SK-N-SH (cell line): ENCODE data around the gene PCSK2. TPM values are rescaled to one million over a fixed set of nuclear protein-coding genes. Genes with fewer than 3 reads are reported as not detected.

Source experiments
- CTCF ChIA-PET: fragments of 300-600, 350-600 bp; formaldehyde crosslinking; extraction: SDS; loops from one replicate; lab custom pipeline; 2021; lab: Yijun Ruan, JAX
- POLR2A ChIA-PET: fragments of 350-600 bp; sonication (Branson Sonifier 250); formaldehyde crosslinking; extraction: SDS; loops from one replicate; lab custom pipeline; 2020; ENCODE audit warnings: antibody characterized with exemption, inconsistent platforms; lab: Yijun Ruan, JAX
- DNase-seq: peaks from one replicate; pipeline ENCODE4 v3.0.0; 2012
- H2AFZ ChIP-seq: fragments of 200-600 bp; sonication (generic); 2 replicates; pipeline ENCODE4 v1.8.1; 2016; ENCODE audit warnings: antibody characterized with exemption, mild to moderate bottlenecking, low read depth
- H3F3A ChIP-seq: fragments of 200-600 bp; sonication (generic); replicated peaks from 2 replicates; pipeline ENCODE3; 2016; ENCODE audit warnings: antibody characterized with exemption, mild to moderate bottlenecking; ENCODE audit not compliant: insufficient read depth
- H3K27ac ChIP-seq, 2 experiments: fragments of 200-500 bp in 1 of 2; fragments of 200-600 bp in 1 of 2; sonication (Bioruptor generic) in 1 of 2; sonication (generic), shearing (Covaris generic) in 1 of 2; 2 replicates each; pipeline versions ENCODE4 v1.5.1 to v1.6.1; 2014 to 2016; ENCODE audit warnings: low read depth in 2 of 2, inconsistent platforms in 1 of 2, low read length in 1 of 2, mild to moderate bottlenecking in 1 of 2, mixed read lengths in 1 of 2
- H3K27me3 ChIP-seq: fragments of 200-600 bp; sonication (generic), shearing (Covaris generic); 2 replicates; pipeline ENCODE4 v1.6.1; 2016; ENCODE audit warnings: mixed run types; ENCODE audit not compliant: insufficient read depth
- H3K36me3 ChIP-seq, 2 experiments: fragments of 200-500 bp in 1 of 2; fragments of 200-600 bp in 1 of 2; sonication (Bioruptor generic) in 1 of 2; sonication (generic) in 1 of 2; replicated peaks in 1 of 2; 2 replicates each; pipeline versions ENCODE3 to v1.5.1; 2014 to 2016; ENCODE audit warnings: low read length in 1 of 2, mild to moderate bottlenecking in 1 of 2; ENCODE audit not compliant: insufficient read depth in 2 of 2, control insufficient read depth in 1 of 2
- H3K4me1 ChIP-seq, 2 experiments: fragments of 200-500 bp in 1 of 2; fragments of 200-600 bp in 1 of 2; sonication (Bioruptor generic) in 1 of 2; sonication (generic), shearing (Covaris generic) in 1 of 2; 2 replicates each; pipeline versions ENCODE4 v1.5.1 to v1.6.1; 2014 to 2016; ENCODE audit warnings: low read depth in 1 of 2, low read length in 1 of 2, mixed run types in 1 of 2; ENCODE audit not compliant: insufficient read depth in 2 of 2, control insufficient read depth in 1 of 2
- H3K4me2 ChIP-seq: fragments of 200-600 bp; sonication (generic), shearing (Covaris generic); 2 replicates; pipeline ENCODE4 v1.6.1; 2017; ENCODE audit warnings: mixed run types
- H3K4me3 ChIP-seq, 2 experiments: fragments of 200-500 bp in 1 of 2; fragments of 200-600 bp in 1 of 2; sonication (Bioruptor generic) in 1 of 2; sonication (generic), shearing (Covaris generic) in 1 of 2; 2 replicates each; pipeline versions ENCODE4 v1.5.1 to v1.8.1; 2014 to 2016; ENCODE audit warnings: low read depth in 2 of 2, inconsistent platforms in 1 of 2, low read length in 1 of 2, mild to moderate bottlenecking in 1 of 2, mixed read lengths in 1 of 2, moderate library complexity in 1 of 2
- H3K79me2 ChIP-seq: fragments of 200-600 bp; sonication (generic); 2 replicates; pipeline ENCODE4 v1.8.1; 2017; ENCODE audit warnings: mild to moderate bottlenecking; ENCODE audit not compliant: insufficient read depth
- H3K9ac ChIP-seq: fragments of 200-600 bp; sonication (generic); 2 replicates; pipeline ENCODE4 v1.6.1; 2017; ENCODE audit warnings: mixed run types
- H3K9me2 ChIP-seq: fragments of 200-600 bp; sonication (generic); 2 replicates; pipeline ENCODE4 v1.6.1; 2017; ENCODE audit warnings: mixed run types
- H3K9me3 ChIP-seq: fragments of 200-600 bp; sonication (generic); 2 replicates; pipeline ENCODE4 v1.6.1; 2017; ENCODE audit warnings: mixed run types, mild to moderate bottlenecking, moderate library complexity
- H4K20me1 ChIP-seq: fragments of 200-600 bp; sonication (generic); 2 replicates; pipeline ENCODE4 v1.6.1; 2017; ENCODE audit warnings: mild to moderate bottlenecking, mixed run types; ENCODE audit not compliant: insufficient read depth
- CHD2 ChIP-seq: fragments of 150-350 bp; IDR thresholded peaks from 2 replicates; pipeline ENCODE4 v1.6.1; 2018; ENCODE audit warnings: low read length; ENCODE audit not compliant: partially characterized antibody
- FOSL2 ChIP-seq: IDR thresholded peaks from 2 replicates; pipeline ENCODE4 v1.4.0; 2012; ENCODE audit warnings: low read depth, mild to moderate bottlenecking, moderate library complexity, borderline replicate concordance
- FOXJ3 ChIP-seq: sonication (generic); formaldehyde crosslinking; IDR thresholded peaks from 2 replicates; pipeline ENCODE4 v1.5.1; 2020; ENCODE audit warnings: mild to moderate bottlenecking, missing genetic modification reagents
- JUND ChIP-seq: IDR thresholded peaks from 2 replicates; pipeline ENCODE4 v1.4.0; 2012
- MEF2A ChIP-seq: IDR thresholded peaks from 2 replicates; pipeline ENCODE4 v1.4.0; 2012; ENCODE audit warnings: low read depth, borderline replicate concordance
- MXI1 ChIP-seq: IDR thresholded peaks from 2 replicates; pipeline ENCODE4 v1.6.1; 2012; ENCODE audit warnings: mild to moderate bottlenecking, low read depth, low read length, improper control_type of control experiment
- NFIC ChIP-seq: IDR thresholded peaks from 2 replicates; pipeline ENCODE4 v1.4.0; 2012; ENCODE audit warnings: borderline replicate concordance
- POLR2AphosphoS5 ChIP-seq: IDR thresholded peaks from 2 replicates; pipeline ENCODE4 v1.6.1; 2012; ENCODE audit warnings: low read depth, low read length
- RCOR1 ChIP-seq: fragments of 150-350 bp; IDR thresholded peaks from 2 replicates; pipeline ENCODE4 v1.6.1; 2017; ENCODE audit warnings: antibody characterized with exemption, low read length
- TEAD4 ChIP-seq: IDR thresholded peaks from 2 replicates; pipeline ENCODE4 v1.4.0; 2012; ENCODE audit warnings: mild to moderate bottlenecking, borderline replicate concordance; ENCODE audit not compliant: insufficient read depth
- YY1 ChIP-seq: IDR thresholded peaks from 2 replicates; pipeline ENCODE4 v1.4.0; 2012; ENCODE audit warnings: low read depth, mild to moderate bottlenecking
- WGBS: methylation state at CpG from one replicate; pipeline ENCODE4 v1.1.6; 2017; ENCODE audit warnings: low lambda C conversion rate; 5-methylcytosine and 5-hydroxymethylcytosine counted together
- polyA plus RNA-seq, 3 experiments: library from polyadenylated mRNA; depleted of rRNA; stranded (reverse); fragments of >200 nt; gene quantifications; 2 replicates each; pipeline ENCODE4 v1.2.3, GENCODE V29; 2012
- TF ChIP-seq, protein P1 (sequence below): fragments of 150-350 bp; IDR thresholded peaks from 2 replicates; pipeline ENCODE4 v1.6.1; 2016; ENCODE audit warnings: mild to moderate bottlenecking, low read depth, low read length
- TF ChIP-seq, protein P2 (sequence below): fragments of 200-600 bp; sonication (generic); IDR thresholded peaks from 2 replicates; pipeline ENCODE4 v1.6.1; 2017; ENCODE audit warnings: antibody characterized with exemption, mild to moderate bottlenecking, moderate library complexity

The PCSK2 gene
- polyA plus RNA-seq, 1 of the 3 experiments (the other 2 are of a cell fraction): not detected

DNA sequence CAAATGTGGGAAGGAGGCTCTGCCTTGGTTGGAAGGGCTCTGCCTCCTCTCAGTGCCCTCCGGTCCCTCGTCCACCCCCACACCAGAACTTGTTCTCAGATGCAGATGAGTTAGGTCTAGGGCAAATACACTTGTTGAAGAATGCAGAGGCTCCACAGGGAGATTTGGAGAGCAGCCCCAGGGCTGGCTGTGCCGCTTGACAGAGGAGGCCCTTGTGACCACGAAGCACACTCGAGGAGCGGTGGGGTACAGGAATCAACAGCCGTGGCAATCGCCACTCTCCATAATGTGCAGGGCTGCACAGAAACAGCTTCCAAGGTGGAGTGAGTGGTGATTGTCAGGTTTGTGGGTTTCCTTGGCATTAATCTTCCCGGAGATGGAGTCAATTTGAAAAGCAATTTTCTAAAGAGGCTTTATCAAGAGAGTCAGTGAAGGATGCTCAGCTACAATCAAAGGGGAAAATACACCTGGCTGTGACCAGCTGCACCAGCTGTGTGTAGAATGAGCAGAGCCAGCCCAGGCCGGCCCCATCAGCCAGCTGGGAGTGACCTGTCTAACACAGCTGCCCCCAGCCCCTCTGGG is 244.9 kb downstream of the PCSK2 start:
- peaks cover 0 to 7% of the 10 kb centered on the region in 2 experiments; a peak in 1 of 4 replicates for H3K4me1 ChIP-seq
- TF ChIP-seq JUND (no peak), FOXJ3 (CRISPR knock-in tag) (no peak), FOSL2 (no peak), TEAD4 (no peak), RCOR1 (no peak), YY1 (no peak), MEF2A (no peak), CHD2 (no peak), POLR2AphosphoS5 (no peak)
- TF ChIP-seq, protein P1, sequence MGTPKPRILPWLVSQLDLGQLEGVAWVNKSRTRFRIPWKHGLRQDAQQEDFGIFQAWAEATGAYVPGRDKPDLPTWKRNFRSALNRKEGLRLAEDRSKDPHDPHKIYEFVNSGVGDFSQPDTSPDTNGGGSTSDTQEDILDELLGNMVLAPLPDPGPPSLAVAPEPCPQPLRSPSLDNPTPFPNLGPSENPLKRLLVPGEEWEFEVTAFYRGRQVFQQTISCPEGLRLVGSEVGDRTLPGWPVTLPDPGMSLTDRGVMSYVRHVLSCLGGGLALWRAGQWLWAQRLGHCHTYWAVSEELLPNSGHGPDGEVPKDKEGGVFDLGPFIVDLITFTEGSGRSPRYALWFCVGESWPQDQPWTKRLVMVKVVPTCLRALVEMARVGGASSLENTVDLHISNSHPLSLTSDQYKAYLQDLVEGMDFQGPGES: no peak
- TF ChIP-seq, protein P2, sequence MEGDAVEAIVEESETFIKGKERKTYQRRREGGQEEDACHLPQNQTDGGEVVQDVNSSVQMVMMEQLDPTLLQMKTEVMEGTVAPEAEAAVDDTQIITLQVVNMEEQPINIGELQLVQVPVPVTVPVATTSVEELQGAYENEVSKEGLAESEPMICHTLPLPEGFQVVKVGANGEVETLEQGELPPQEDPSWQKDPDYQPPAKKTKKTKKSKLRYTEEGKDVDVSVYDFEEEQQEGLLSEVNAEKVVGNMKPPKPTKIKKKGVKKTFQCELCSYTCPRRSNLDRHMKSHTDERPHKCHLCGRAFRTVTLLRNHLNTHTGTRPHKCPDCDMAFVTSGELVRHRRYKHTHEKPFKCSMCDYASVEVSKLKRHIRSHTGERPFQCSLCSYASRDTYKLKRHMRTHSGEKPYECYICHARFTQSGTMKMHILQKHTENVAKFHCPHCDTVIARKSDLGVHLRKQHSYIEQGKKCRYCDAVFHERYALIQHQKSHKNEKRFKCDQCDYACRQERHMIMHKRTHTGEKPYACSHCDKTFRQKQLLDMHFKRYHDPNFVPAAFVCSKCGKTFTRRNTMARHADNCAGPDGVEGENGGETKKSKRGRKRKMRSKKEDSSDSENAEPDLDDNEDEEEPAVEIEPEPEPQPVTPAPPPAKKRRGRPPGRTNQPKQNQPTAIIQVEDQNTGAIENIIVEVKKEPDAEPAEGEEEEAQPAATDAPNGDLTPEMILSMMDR: no peak
- no peak overlapping the region for H3K9ac ChIP-seq
- no peaks in the 10 kb centered on the region; the same call in 1 of the 2 replicates for H3K27me3 ChIP-seq
- H3K4me2 ChIP-seq: no peak overlapping the region
- no peaks in the 10 kb centered on the region for H3F3A ChIP-seq
- DNase-seq: no peak
- ChIA-PET POLR2A (no interaction called here), CTCF (no interaction called here)
- H3K9me3 ChIP-seq: no peaks in the 10 kb centered on the region
- no peaks in the 10 kb centered on the region for H3K79me2 ChIP-seq
- H3K9me2 ChIP-seq: no peaks in the 10 kb centered on the region
- WGBS: 54% methylated on average over 10 of the region's 10 CpGs
- no peaks in the 10 kb centered on the region for H4K20me1 ChIP-seq
- no peak overlapping the region for H3K27ac ChIP-seq
- no peaks in the 10 kb centered on the region for H3K36me3 ChIP-seq
- no peak overlapping the region for H2AFZ ChIP-seq
- no peak overlapping the region for H3K4me3 ChIP-seq

- Histone ChIP-seq H3K4me2 (no peak overlapping the region), H3K27me3 (no peaks in the 10 kb centered on the region; the same call in 1 of the 2 replicates), H3K27ac (no peak overlapping the region), H3K4me3 (no peak overlapping the region), H3K9me2 (no peaks in the 10 kb centered on the region), H3F3A (no peaks in the 10 kb centered on the region), H4K20me1 (no peaks in the 10 kb centered on the region), H3K4me1 (peaks cover 0 to 7% of the 10 kb centered on the region in 2 experiments; a peak in 2 of 4 replicates), H3K9me3 (no peaks in the 10 kb centered on the region), H2AFZ (no peak overlapping the region), H3K79me2 (no peaks in the 10 kb centered on the region), H3K36me3 (no peaks in the 10 kb centered on the region), H3K9ac (no peak overlapping the region)
- WGBS: 16% methylated on average over 6 of the region's 6 CpGs
- peak; percentile 50 for TF ChIP-seq RCOR1
- TF ChIP-seq MXI1: peak; percentile 43; the same call in 1 of the 2 replicates
- TF ChIP-seq NFIC: no peak
- POLR2A ChIA-PET: no interaction called here
- DNase-seq: peak; percentile 45
- CTCF ChIA-PET: interaction anchor here (1.1 kb wide), 1 partner anchor 31 kb away, joined by 5 read pairs; no protein-coding TSS in a partner anchor
These were observed 246.8 kb downstream of the PCSK2 start for GRCh38 chr20:17473659-17474058.
